Heart right ventricle (tissue), 16 donors: ENCODE results near the gene POPDC2. TPM values are rescaled to one million over a fixed set of nuclear protein-coding genes. Genes with fewer than 3 reads are reported as not detected.

ENCODE experiments used
- ATAC-seq, 8 donors: fragments of 200-7000 bp; cut with Tn5 transposase; one replicate each; pipeline ENCODE4 v1.9.1; 2020; ENCODE audit warnings: mild to moderate bottlenecking in 8 of 8, moderate library complexity in 8 of 8, moderate number of reproducible peaks in 1 of 8
- DNase-seq, 2 donors: peaks; one replicate each; pipeline ENCODE4 v3.0.0-alpha.2; 2020
- H3K27ac ChIP-seq, 10 donors: fragments of 200-600 bp; sonication (generic) in 2 of 10; one replicate each; pipeline versions ENCODE4 v1.5.0 to v1.8.0; 2020 to 2022; ENCODE audit warnings: mild to moderate bottlenecking in 3 of 10
- H3K27me3 ChIP-seq, 7 donors: fragments of 200-600 bp; one replicate each; pipeline ENCODE4 v1.8.0; 2021 to 2022; ENCODE audit warnings: mild to moderate bottlenecking in 2 of 7
- H3K36me3 ChIP-seq, 9 donors: fragments of 200-600 bp; sonication (generic) in 1 of 9; one replicate each; pipeline versions ENCODE4 v1.5.0 to v1.8.0; 2020 to 2022; ENCODE audit warnings: mild to moderate bottlenecking in 2 of 9
- H3K4me1 ChIP-seq, 9 donors: fragments of 200-600 bp; sonication (generic) in 1 of 9; one replicate each; pipeline versions ENCODE4 v1.5.0 to v1.8.0; 2020 to 2022; ENCODE audit warnings: mild to moderate bottlenecking in 4 of 9
- H3K4me3 ChIP-seq, 10 donors: fragments of 200-600 bp; sonication (generic) in 2 of 10; one replicate each; pipeline versions ENCODE4 v1.5.0 to v1.8.0; 2020 to 2022; ENCODE audit warnings: mild to moderate bottlenecking in 7 of 10, moderate library complexity in 2 of 10
- H3K9me3 ChIP-seq, 11 donors: fragments of 200-600 bp in 10 of 11; sonication (generic) in 2 of 11; one replicate each; pipeline versions ENCODE4 v1.5.0 to v1.8.0; 2013 to 2022; ENCODE audit warnings: mild to moderate bottlenecking in 2 of 11, control low read depth in 1 of 11, moderate library complexity in 1 of 11
- CTCF ChIP-seq, 9 donors: fragments of 200-600 bp; sonication (generic) in 2 of 9; IDR thresholded peaks; one replicate each; pipeline versions ENCODE4 v1.5.0 to v1.8.0; 2021 to 2022; ENCODE audit warnings: antibody characterized with exemption in 9 of 9, mild to moderate bottlenecking in 5 of 9, moderate library complexity in 1 of 9
- WGBS, 2 donors: extraction: QIAGEN DNeasy Blood & Tissue Kit; methylation state at CpG; one replicate each; pipeline ENCODE4 v1.1.7; 2013; ENCODE audit warnings: inconsistent platforms in 1 of 2; 5-methylcytosine and 5-hydroxymethylcytosine counted together
- intact Hi-C, 10 donors: fragments of 100-400 bp; cut with DNase I; formaldehyde crosslinking; loops; one replicate each; pipeline versions ENCODE4 v1.11.1 to v1.14.2; 2022
- polyA plus RNA-seq, 2 donors: library from polyadenylated mRNA; stranded (reverse); fragments of 200-250 nt; gene quantifications; one replicate each; pipeline ENCODE4 v1.2.3, GENCODE V29; 2013
- total RNA-seq, 10 donors: library from RNA; stranded (reverse); fragmentation: NEBNext Ultra II Directional in 3 of 10; extraction: Animal tissue kit (Norgen Biotek cat#: 25700) in 3 of 10; gene quantifications; one replicate each; pipeline versions ENCODE4 v1.2.1 to v1.2.4, GENCODE V29; 2021 to 2023
- donor health status: Arrhythmogenic right ventricular cardiomyopathy.
- donor health status: ischemic (EF 13 %, LVEDD 7.1; RV severe dilation, severe dysfunction).
- donor health status: healthy with polysubstance abuse.
- donor health status: DM: no; HTN: yes; CAD: no.
- donor health status: DM: no; HTN: no; CAD: no.
- donor health status: ischemic (EF 25% LVEDD 6.9; RV normal size, moderate dysfunction).
- donor health status: ischemic (EF 25% LVEDD 5.7; RV mildly dilated, moderate dysfunction).
- donor health status: healthy.
- donor health status: DM: yes; HTN: yes; CAD: no.
- donor health status: Ischemic cardiomyopathy.
- donor health status: ischemic (EF 35%, LVEDD 5.7; RV mildly dilated, moderate dysfunction).
- donor health status: nonischemic (EF 11% LVEDD 7.7; RV severe dilation, severe dysfunction).
- donor health status: DM: yes; HTN: yes; CAD: no.
- donor health status: PGD.
- donor health status: ischemic (EF 29% LVEDD 5.4; RV normal size, mild dysfunction).
- donor health status: nonischemic (EF 23%, LVEDD 6.1; RV moderate dilation, normal function).

Gene POPDC2
- total and polyA plus RNA-seq, 12 donors: 351 to 928 (median 732) TPM

- peaks cover 4 to 67% (median 31%) of the 10 kb centered on the region in 9 donors for H3K4me1 ChIP-seq
- no peak for DNase-seq
- H3K4me3 ChIP-seq: peak overlapping the region; percentile 42 to 72 (median 58)
Measured at GRCh38 chr3:119659606-119660291, 640 bp downstream of the POPDC2 start.

GRCh38 chr3:119658994-119659393 lies 1.4 kb downstream of the POPDC2 start:
- Histone ChIP-seq H3K27me3 (no peaks in the 10 kb centered on the region), H3K27ac (peak overlapping the region; percentile 88 to 98 (median 94)), H3K9me3 (no peaks in the 10 kb centered on the region), H3K4me3 (peak overlapping the region; percentile 42 to 72 (median 58)), H3K36me3 (peaks cover 0 to 41% (median 5%) of the 10 kb centered on the region in 9 donors), H3K4me1 (peaks cover 4 to 66% (median 35%) of the 10 kb centered on the region in 9 donors)
- WGBS, 2 donors: 58 to 70% methylated on average over 2 of the region's 2 CpGs
- ATAC-seq: peak in 7 of 8 donors; percentile 5 to 47 (median 32)
- TF ChIP-seq CTCF (IDR thresholded peaks at IDR 0.05): no peak
- intact Hi-C loops: no loop called here
- no peak for DNase-seq

More at GRCh38 chr3:119659606-119660291, 640 bp downstream of the POPDC2 start:
- TF ChIP-seq CTCF (IDR thresholded peaks at IDR 0.05): no peak
- ATAC-seq: peak in 6 of 8 donors; percentile 5 to 35 (median 8)
- intact Hi-C loops: no loop called here
- H3K36me3 ChIP-seq: peaks cover 0 to 34% (median 5%) of the 10 kb centered on the region in 9 donors
- peak overlapping the region; percentile 88 to 98 (median 94) for H3K27ac ChIP-seq
- whole genome bisulfite sequencing, 2 donors: 37 to 72% methylated on average over 9 of the region's 9 CpGs
- H3K27me3 ChIP-seq: no peaks in the 10 kb centered on the region
- no peaks in the 10 kb centered on the region for H3K9me3 ChIP-seq

GRCh38 chr3:119657887-119658702 lies 2.3 kb downstream of the POPDC2 start:
- H3K4me3 ChIP-seq: peak overlapping the region; percentile 30 to 72 (median 58)
- peak overlapping the region in 9 of 10 donors; percentile 43 to 98 (median 95) for H3K27ac ChIP-seq
- peak in 2 of 9 donors; percentile 6 to 8 for TF ChIP-seq CTCF (IDR thresholded peaks at IDR 0.05)
- H3K4me1 ChIP-seq: peaks cover 4 to 62% (median 37%) of the 10 kb centered on the region in 9 donors
- peaks cover 0 to 50% (median 6%) of the 10 kb centered on the region in 9 donors for H3K36me3 ChIP-seq
- no peaks in the 10 kb centered on the region for H3K27me3 ChIP-seq
- WGBS, 2 donors: 45 to 58% methylated on average over 4 of the region's 4 CpGs
- intact Hi-C loops: no loop called here
- no peaks in the 10 kb centered on the region for H3K9me3 ChIP-seq
- DNase-seq (no peak), ATAC-seq (no peak)

GRCh38 chr3:119653876-119654275 lies 6.5 kb downstream of the POPDC2 start:
- intact Hi-C loops: loop anchor here in 2 of 10 donors (5.0 kb wide), 1 partner anchor 77 kb away; the partner anchor contains the start of gene ADPRH (in 2 of the 2)
- no peaks in the 10 kb centered on the region for H3K9me3 ChIP-seq
- H3K4me1 ChIP-seq: peaks cover 5 to 68% (median 53%) of the 10 kb centered on the region in 9 donors
- TF ChIP-seq CTCF (IDR thresholded peaks at IDR 0.05): no peak
- DNase-seq: no peak
- H3K27me3 ChIP-seq: no peaks in the 10 kb centered on the region
- ATAC-seq: no peak
- H3K36me3 ChIP-seq: peaks cover 0 to 60% (median 10%) of the 10 kb centered on the region in 9 donors
- 17 to 32% methylated on average over 2 of the region's 2 CpGs for WGBS, 2 donors
- peak overlapping the region in 9 of 10 donors; percentile 26 to 98 (median 85) for H3K27ac ChIP-seq
- peak overlapping the region in 4 of 10 donors; percentile 54 to 72 (median 60) for H3K4me3 ChIP-seq
